ENCODE results near the gene TUBB1. TPM values are rescaled to one million over a fixed set of nuclear protein-coding genes. Genes with fewer than 3 reads are reported as not detected.

TUBB1 gene
- total and polyA plus RNA-seq, 12 donors: 0.07 to 1.3 (median 0.13) TPM; not detected in 5

DNA sequence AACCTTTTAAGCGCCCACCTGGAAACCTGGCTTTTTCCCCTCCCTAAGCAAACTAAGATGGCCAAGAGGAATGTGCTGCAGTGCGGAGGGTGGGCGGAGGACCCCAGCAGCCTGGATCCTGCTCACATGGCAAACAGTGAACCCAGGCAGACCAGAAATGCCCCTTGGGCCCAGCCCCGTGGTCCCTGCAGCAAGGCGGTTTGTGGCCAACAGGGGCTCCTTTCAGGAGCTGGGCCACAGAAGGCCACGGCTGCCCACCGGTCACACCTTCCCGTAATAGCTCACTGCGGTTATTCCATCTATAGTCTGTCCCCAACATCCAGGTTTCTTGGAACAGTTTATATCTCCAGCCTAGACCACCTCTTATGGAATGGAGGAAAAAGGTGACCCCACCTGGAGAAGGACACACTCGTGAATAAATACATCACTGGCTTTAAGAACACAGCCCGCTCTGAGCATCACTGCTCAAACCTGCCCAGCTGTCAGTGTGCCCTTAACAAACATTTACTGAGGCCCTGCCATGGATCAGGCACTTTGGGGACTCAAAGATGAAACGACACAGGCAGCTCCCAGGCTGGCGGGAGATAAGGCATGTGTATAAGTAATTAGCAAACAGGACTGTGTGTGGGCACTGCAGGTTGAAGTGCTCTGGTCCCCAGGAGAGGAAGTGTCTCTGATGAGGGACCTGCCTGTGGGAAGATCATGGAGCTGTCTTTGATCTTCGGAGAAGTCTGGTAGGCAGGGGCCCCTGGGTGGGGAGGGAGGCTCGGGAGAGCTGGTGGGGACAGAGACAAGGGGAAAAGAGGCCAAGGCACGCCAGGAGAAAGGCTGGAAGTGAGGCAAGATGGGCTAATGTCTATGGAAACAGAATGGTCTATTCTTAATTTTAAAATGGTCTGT lies 3.2 kb upstream of the TUBB1 start:
- Histone ChIP-seq H3K27me3 (no peaks in the 10 kb centered on the region), H3K4me3 (no peak overlapping the region), H3K4me1 (replicated peaks in 1 of 2) (peaks cover 0 to 18% of the 10 kb centered on the region in 2 donors), H3K27ac (peak overlapping the region in 2 of 5 donors; percentile 7), H3K9me3 (replicated peaks in 1 of 3) (no peaks in the 10 kb centered on the region), H3K36me3 (replicated peaks in 1 of 2) (no peaks in the 10 kb centered on the region)
- TF ChIP-seq POLR2A (IDR thresholded peaks at IDR 0.05): no peak
- TF ChIP-seq, protein P1, sequence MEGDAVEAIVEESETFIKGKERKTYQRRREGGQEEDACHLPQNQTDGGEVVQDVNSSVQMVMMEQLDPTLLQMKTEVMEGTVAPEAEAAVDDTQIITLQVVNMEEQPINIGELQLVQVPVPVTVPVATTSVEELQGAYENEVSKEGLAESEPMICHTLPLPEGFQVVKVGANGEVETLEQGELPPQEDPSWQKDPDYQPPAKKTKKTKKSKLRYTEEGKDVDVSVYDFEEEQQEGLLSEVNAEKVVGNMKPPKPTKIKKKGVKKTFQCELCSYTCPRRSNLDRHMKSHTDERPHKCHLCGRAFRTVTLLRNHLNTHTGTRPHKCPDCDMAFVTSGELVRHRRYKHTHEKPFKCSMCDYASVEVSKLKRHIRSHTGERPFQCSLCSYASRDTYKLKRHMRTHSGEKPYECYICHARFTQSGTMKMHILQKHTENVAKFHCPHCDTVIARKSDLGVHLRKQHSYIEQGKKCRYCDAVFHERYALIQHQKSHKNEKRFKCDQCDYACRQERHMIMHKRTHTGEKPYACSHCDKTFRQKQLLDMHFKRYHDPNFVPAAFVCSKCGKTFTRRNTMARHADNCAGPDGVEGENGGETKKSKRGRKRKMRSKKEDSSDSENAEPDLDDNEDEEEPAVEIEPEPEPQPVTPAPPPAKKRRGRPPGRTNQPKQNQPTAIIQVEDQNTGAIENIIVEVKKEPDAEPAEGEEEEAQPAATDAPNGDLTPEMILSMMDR (IDR thresholded peaks at IDR 0.05): no peak
- 82 to 86% (median 83%) methylated on average over 15 to 16 of the region's 16 CpGs for WGBS, 4 donors
- intact Hi-C loops (cut with DNase I): no loop called here
- peak in 2 of 7 donors; percentile 17 to 52 for DNase-seq

DNA sequence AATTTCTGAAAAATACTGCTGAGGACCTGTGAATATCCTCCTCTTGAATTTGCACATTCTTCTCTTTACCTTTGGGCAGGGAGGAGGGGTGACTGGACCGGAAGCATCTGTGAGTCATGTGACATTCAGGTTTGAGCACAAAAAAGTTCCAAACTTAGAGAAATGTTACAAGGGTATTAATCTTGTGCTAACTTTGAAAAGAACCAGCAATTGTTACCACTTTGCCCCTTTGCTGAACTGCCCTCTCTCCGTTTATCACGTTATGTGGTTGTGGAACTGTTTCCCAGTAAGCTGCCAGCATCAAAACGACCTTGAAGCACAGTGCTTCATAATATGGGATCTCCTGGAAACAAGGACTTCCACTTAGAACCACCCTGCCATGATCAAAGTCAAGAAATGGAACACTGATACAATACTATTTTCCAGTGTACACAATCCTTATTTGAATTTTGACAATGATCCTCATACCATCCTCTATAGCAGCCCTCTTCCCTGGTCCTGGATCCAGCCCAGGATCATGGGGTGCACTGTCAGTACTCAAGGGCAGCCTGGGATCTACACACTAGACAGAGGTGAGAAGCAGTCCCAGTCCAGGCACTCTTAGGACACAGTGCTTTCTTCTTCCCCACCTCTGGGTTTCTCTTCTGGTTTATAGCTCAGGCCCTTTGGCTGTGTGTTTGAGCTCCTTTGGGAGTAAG lies 2.3 kb upstream of the TUBB1 start:
- Histone ChIP-seq H3K4me1 (replicated peaks in 1 of 2) (peaks cover 0 to 18% of the 10 kb centered on the region in 2 donors), H3K27ac (peak overlapping the region in 3 of 5 donors; percentile 7 to 12 (median 7)), H3K27me3 (no peaks in the 10 kb centered on the region), H3K4me3 (no peak overlapping the region), H3K9me3 (replicated peaks in 1 of 3) (no peaks in the 10 kb centered on the region), H3K36me3 (replicated peaks in 1 of 2) (no peaks in the 10 kb centered on the region)
- intact Hi-C loops (cut with DNase I): no loop called here
- TF ChIP-seq, protein P1 (IDR thresholded peaks at IDR 0.05): no peak
- no peak for TF ChIP-seq POLR2A (IDR thresholded peaks at IDR 0.05)
- DNase-seq: peak in 4 of 7 donors; percentile 24 to 51 (median 40)
- WGBS, 4 donors: 25 to 32% (median 30%) methylated on average over 4 of the region's 4 CpGs

DNA sequence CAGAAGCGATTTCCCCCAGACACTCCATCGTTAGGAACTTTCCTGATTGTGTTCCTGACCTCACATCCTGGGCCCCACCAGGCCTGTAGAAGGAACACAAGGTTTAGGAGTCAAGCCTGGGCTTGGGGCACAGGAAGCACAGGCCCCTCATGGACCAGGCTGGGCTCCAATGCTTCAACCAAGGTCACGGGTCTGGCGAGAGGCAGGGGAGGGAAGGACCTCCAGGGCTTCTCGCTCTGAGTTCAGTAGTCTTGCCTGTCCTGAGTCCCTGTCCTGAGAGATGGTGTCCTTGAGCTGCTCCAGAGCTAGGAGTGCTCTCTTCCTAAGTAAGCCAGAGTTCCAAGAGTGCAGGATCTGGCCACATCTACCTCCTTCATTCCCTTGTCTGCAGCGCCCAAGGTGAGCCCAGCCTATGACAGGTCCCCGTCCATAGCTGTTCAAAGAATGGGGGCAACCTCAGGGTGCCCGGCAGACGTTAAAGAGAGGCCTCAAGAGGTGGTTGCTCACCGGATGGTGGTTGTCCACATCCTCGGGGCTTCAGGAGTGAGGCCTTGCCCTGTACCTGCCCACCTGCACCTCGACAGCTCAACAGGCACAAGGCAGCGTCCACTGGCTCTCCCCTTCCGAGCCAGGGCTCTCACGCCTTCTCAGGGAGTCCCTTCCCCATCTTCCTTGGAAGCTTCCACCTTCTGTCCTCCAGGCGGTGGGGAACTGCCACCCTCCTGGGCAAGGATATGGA lies 1.6 kb upstream of the TUBB1 start:
- intact Hi-C loops (cut with DNase I): no loop called here
- H3K9me3 ChIP-seq (replicated peaks in 1 of 3): no peaks in the 10 kb centered on the region
- DNase-seq: peak in 2 of 7 donors; percentile 17 to 44
- WGBS, 4 donors: 83 to 90% (median 86%) methylated on average over 9 to 16 of the region's 16 CpGs
- TF ChIP-seq POLR2A (IDR thresholded peaks at IDR 0.05): no peak
- TF ChIP-seq, protein P1 (IDR thresholded peaks at IDR 0.05): no peak
- peak overlapping the region in 2 of 5 donors; percentile 7 for H3K27ac ChIP-seq
- H3K4me1 ChIP-seq (replicated peaks in 1 of 2): peaks cover 0 to 18% of the 10 kb centered on the region in 2 donors
- H3K36me3 ChIP-seq (replicated peaks in 1 of 2): peaks cover 0 to 4% of the 10 kb centered on the region in 2 donors
- no peaks in the 10 kb centered on the region for H3K27me3 ChIP-seq
- no peak overlapping the region for H3K4me3 ChIP-seq
